PFSK-1 (cell line): ENCODE results near the gene NLK.

Experiments used
- FOXP2 ChIP-seq: optimal IDR thresholded peaks from 2 replicates; pipeline ENCODE3; 2011; ENCODE audit warnings: borderline replicate concordance, control low read depth, inconsistent platforms; ENCODE audit not compliant: insufficient read depth; ENCODE audit errors: extremely low read length, extremely low read depth
- POLR2AphosphoS5 ChIP-seq: IDR thresholded peaks from 2 replicates; pipeline ENCODE4 v1.6.1; 2012; ENCODE audit warnings: low read depth, mild to moderate bottlenecking, control low read depth, low read length, moderate library complexity
- SIN3A ChIP-seq: IDR thresholded peaks from 2 replicates; pipeline ENCODE4 v1.6.1; 2012; ENCODE audit warnings: mild to moderate bottlenecking, low read length, moderate library complexity, borderline replicate concordance; ENCODE audit not compliant: insufficient read depth
- TAF1 ChIP-seq: IDR thresholded peaks from 2 replicates; pipeline ENCODE4 v1.6.1; 2012; ENCODE audit warnings: low read length, control low read depth, borderline replicate concordance; ENCODE audit not compliant: insufficient read depth
- TF ChIP-seq, protein P1 (sequence below), 2 experiments: IDR thresholded peaks; 2 replicates each; pipeline versions ENCODE4 v1.6.1 to v1.8.0; 2011 to 2012; ENCODE audit warnings: low read depth in 2 of 2, low read length in 2 of 2, control low read depth in 1 of 2, inconsistent platforms in 1 of 2, mild to moderate bottlenecking in 1 of 2, moderate library complexity in 1 of 2; ENCODE audit not compliant: insufficient read depth in 1 of 2

The NLK gene

DNA sequence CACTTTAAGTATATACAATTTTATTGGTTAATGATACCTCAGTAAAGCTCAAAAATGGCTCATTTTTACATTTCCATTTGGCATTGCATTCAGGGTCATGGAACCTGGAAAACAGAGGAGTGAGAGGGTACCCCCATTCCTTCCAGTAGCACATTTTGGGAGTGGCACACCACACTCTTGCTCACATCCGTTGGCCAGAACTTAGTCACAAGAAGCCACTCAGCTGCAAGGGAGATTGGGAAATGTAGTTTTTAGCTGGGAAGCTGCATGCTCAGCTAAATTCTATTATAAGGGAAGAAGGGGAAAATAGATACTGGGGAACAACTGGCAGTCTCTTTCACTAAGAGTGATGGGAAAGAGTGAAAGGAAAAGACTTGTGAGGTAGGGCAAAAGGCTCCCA is 174.1 kb downstream of the NLK start:
- no peak for TF ChIP-seq POLR2AphosphoS5

GRCh38 chr17:28219771-28220170 is 177.3 kb downstream of the NLK start:
- TF ChIP-seq FOXP2 (no peak), TAF1 (no peak), SIN3A (no peak), POLR2AphosphoS5 (no peak)
- TF ChIP-seq, protein P1, sequence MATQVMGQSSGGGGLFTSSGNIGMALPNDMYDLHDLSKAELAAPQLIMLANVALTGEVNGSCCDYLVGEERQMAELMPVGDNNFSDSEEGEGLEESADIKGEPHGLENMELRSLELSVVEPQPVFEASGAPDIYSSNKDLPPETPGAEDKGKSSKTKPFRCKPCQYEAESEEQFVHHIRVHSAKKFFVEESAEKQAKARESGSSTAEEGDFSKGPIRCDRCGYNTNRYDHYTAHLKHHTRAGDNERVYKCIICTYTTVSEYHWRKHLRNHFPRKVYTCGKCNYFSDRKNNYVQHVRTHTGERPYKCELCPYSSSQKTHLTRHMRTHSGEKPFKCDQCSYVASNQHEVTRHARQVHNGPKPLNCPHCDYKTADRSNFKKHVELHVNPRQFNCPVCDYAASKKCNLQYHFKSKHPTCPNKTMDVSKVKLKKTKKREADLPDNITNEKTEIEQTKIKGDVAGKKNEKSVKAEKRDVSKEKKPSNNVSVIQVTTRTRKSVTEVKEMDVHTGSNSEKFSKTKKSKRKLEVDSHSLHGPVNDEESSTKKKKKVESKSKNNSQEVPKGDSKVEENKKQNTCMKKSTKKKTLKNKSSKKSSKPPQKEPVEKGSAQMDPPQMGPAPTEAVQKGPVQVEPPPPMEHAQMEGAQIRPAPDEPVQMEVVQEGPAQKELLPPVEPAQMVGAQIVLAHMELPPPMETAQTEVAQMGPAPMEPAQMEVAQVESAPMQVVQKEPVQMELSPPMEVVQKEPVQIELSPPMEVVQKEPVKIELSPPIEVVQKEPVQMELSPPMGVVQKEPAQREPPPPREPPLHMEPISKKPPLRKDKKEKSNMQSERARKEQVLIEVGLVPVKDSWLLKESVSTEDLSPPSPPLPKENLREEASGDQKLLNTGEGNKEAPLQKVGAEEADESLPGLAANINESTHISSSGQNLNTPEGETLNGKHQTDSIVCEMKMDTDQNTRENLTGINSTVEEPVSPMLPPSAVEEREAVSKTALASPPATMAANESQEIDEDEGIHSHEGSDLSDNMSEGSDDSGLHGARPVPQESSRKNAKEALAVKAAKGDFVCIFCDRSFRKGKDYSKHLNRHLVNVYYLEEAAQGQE (IDR thresholded peaks at IDR 0.05; ENCODE audit: insufficient read depth in 1 of 2, low read depth in 2 of 2, low read length in 2 of 2): no peak

- TF ChIP-seq SIN3A (no peak), TAF1 (no peak), POLR2AphosphoS5 (no peak), FOXP2 (no peak)
- TF ChIP-seq, protein P1 (IDR thresholded peaks at IDR 0.05; ENCODE audit: insufficient read depth in 1 of 2, low read depth in 2 of 2, low read length in 2 of 2): no peak
These were observed 179.4 kb downstream of the NLK start for GRCh38 chr17:28221751-28222414.

- TF ChIP-seq SIN3A (no peak), FOXP2 (no peak)
- TF ChIP-seq, protein P1 (IDR thresholded peaks at IDR 0.05; ENCODE audit: insufficient read depth in 1 of 2, low read depth in 2 of 2, low read length in 2 of 2): no peak
These were observed 182.8 kb downstream of the NLK start for GRCh38 chr17:28225271-28225670.

GRCh38 chr17:28225867-28226266 is 183.4 kb downstream of the NLK start:
- TF ChIP-seq SIN3A (no peak), TAF1 (no peak), POLR2AphosphoS5 (no peak)

GRCh38 chr17:28226563-28227315 is 184.3 kb downstream of the NLK start:
- TF ChIP-seq FOXP2 (no peak), POLR2AphosphoS5 (no peak), SIN3A (no peak), TAF1 (no peak)
- TF ChIP-seq, protein P1 (IDR thresholded peaks at IDR 0.05; ENCODE audit: insufficient read depth in 1 of 2, low read depth in 2 of 2, low read length in 2 of 2): no peak
